Liver (tissue), 9 donors: ENCODE measurements around the gene TGIF1. TPM values are rescaled to one million over a fixed set of nuclear protein-coding genes. Genes with fewer than 3 reads are reported as not detected.

Source experiments
- DNase-seq: peaks from one replicate; pipeline ENCODE4 v3.0.0-alpha.2; 2017; ENCODE audit warnings: low spot score
- H3K27ac ChIP-seq, 2 donors: one replicate each; pipeline ENCODE4 v1.7.0; 2013; ENCODE audit warnings: inconsistent platforms in 2 of 2, low read length in 2 of 2, control low read depth in 1 of 2, low read depth in 1 of 2, mild to moderate bottlenecking in 1 of 2
- H3K27me3 ChIP-seq, 4 donors: one replicate each; pipeline versions ENCODE4 v1.6.1 to v1.7.0; 2013; ENCODE audit warnings: low read length in 3 of 4, inconsistent platforms in 1 of 4, mild to moderate bottlenecking in 1 of 4, moderate library complexity in 1 of 4; ENCODE audit not compliant: control insufficient read depth in 4 of 4, insufficient read depth in 4 of 4
- H3K36me3 ChIP-seq, 4 donors: one replicate each; pipeline versions ENCODE4 v1.6.1 to v1.7.0; 2013; ENCODE audit warnings: low read length in 3 of 4, mild to moderate bottlenecking in 3 of 4, low read depth in 1 of 4, moderate library complexity in 1 of 4; ENCODE audit not compliant: control insufficient read depth in 4 of 4, insufficient read depth in 3 of 4
- H3K4me1 ChIP-seq, 4 donors: one replicate each; pipeline versions ENCODE4 v1.6.1 to v1.7.0; 2013; ENCODE audit warnings: low read length in 3 of 4, mild to moderate bottlenecking in 3 of 4, moderate library complexity in 1 of 4; ENCODE audit not compliant: control insufficient read depth in 4 of 4, insufficient read depth in 4 of 4
- H3K4me3 ChIP-seq, 3 donors: one replicate each; pipeline versions ENCODE4 v1.6.1 to v1.7.0; 2013; ENCODE audit warnings: low read length in 3 of 3, control low read depth in 1 of 3, low read depth in 1 of 3, mild to moderate bottlenecking in 1 of 3
- H3K9ac ChIP-seq, 2 donors: one replicate each; pipeline ENCODE4 v1.7.0; 2013; ENCODE audit warnings: low read length in 2 of 2, mild to moderate bottlenecking in 2 of 2, moderate library complexity in 2 of 2, control low read depth in 1 of 2, low read depth in 1 of 2
- H3K9me3 ChIP-seq, 4 donors: one replicate each; pipeline versions ENCODE4 v1.6.1 to v1.7.0; 2013; ENCODE audit warnings: low read length in 3 of 4; ENCODE audit not compliant: control insufficient read depth in 4 of 4
- EGR1 ChIP-seq, 2 donors: IDR thresholded peaks; 2 replicates each; pipeline ENCODE4 v1.6.1; 2016 to 2018; ENCODE audit warnings: antibody characterized with exemption in 2 of 2, low read depth in 2 of 2
- FOXA1 ChIP-seq: IDR thresholded peaks from 2 replicates; pipeline ENCODE4 v1.6.1; 2016; ENCODE audit warnings: antibody characterized with exemption
- GABPA ChIP-seq, 2 donors: IDR thresholded peaks in 1 of 2; conservative IDR thresholded peaks in 1 of 2; 2 replicates each; pipeline ENCODE4 v1.6.1; 2016; ENCODE audit warnings: antibody characterized with exemption in 2 of 2, mild to moderate bottlenecking in 1 of 2, moderate library complexity in 1 of 2
- HNF4A ChIP-seq, 2 donors: conservative IDR thresholded peaks; 2 replicates each; pipeline ENCODE4 v1.6.1; 2016; ENCODE audit warnings: antibody characterized with exemption in 2 of 2, mild to moderate bottlenecking in 2 of 2
- HNF4G ChIP-seq: IDR thresholded peaks from 2 replicates; pipeline ENCODE4 v1.6.1; 2016; ENCODE audit warnings: antibody characterized with exemption
- JUND ChIP-seq, 2 donors: IDR thresholded peaks; 2 replicates each; pipeline ENCODE4 v1.6.1; 2016; ENCODE audit warnings: antibody characterized with exemption in 2 of 2
- NR2F2 ChIP-seq: IDR thresholded peaks from 2 replicates; pipeline ENCODE4 v1.6.1; 2016; ENCODE audit warnings: antibody characterized with exemption
- RXRA ChIP-seq, 2 donors: IDR thresholded peaks; 2 replicates each; pipeline ENCODE4 v1.6.1; 2017 to 2018; ENCODE audit warnings: antibody characterized with exemption in 2 of 2, mild to moderate bottlenecking in 1 of 2
- SP1 ChIP-seq: IDR thresholded peaks from 2 replicates; pipeline ENCODE4 v1.6.1; 2018; ENCODE audit warnings: antibody characterized with exemption, mild to moderate bottlenecking
- TAF1 ChIP-seq: conservative IDR thresholded peaks from 2 replicates; pipeline ENCODE4 v1.6.1; 2016; ENCODE audit warnings: antibody characterized with exemption, mild to moderate bottlenecking
- WGBS: extraction: QIAGEN DNeasy Blood & Tissue Kit; methylation state at CpG from one replicate; pipeline ENCODE4 v1.1.7; 2013; 5-methylcytosine and 5-hydroxymethylcytosine counted together
- polyA plus RNA-seq, 2 donors: library from polyadenylated mRNA; stranded (reverse) in 1 of 2; unstranded in 1 of 2; fragments of 200-250 nt in 1 of 2; fragments of >200 nt in 1 of 2; fragmentation: Nextera tagmentation in 1 of 2; extraction: Ambion mirVana in 1 of 2; gene quantifications; one replicate each; pipeline versions ENCODE4 v1.2.1 to v1.2.3, GENCODE V29; 2013 to 2015
- total RNA-seq, 2 donors: library from RNA; depleted of rRNA; stranded (reverse); fragments of >200 nt; gene quantifications; one replicate each; pipeline ENCODE4 v1.2.3, GENCODE V29; 2014
- TF ChIP-seq, protein P1 (sequence below): IDR thresholded peaks from 2 replicates; pipeline ENCODE4 v1.6.1; 2016; ENCODE audit warnings: antibody characterized with exemption
- TF ChIP-seq, protein P2 (sequence below): IDR thresholded peaks from 2 replicates; pipeline ENCODE4 v1.6.1; 2016; ENCODE audit warnings: antibody characterized with exemption
- TF ChIP-seq, protein P3 (sequence below): IDR thresholded peaks from 2 replicates; pipeline ENCODE4 v1.6.1; 2016; ENCODE audit warnings: antibody characterized with exemption, mild to moderate bottlenecking
- TF ChIP-seq, protein P4 (sequence below): IDR thresholded peaks from 2 replicates; pipeline ENCODE4 v1.6.1; 2016; ENCODE audit warnings: antibody characterized with exemption
- TF ChIP-seq, protein P5 (sequence below): fragments of 150-350 bp; IDR thresholded peaks from 2 replicates; pipeline ENCODE4 v1.5.1; 2017; ENCODE audit warnings: improper control_type of control experiment, low read depth, low read length; ENCODE audit not compliant: missing input control
- donor health status: healthy.
- donor health status: healthy.
- donor health status: healthy.
- donor health status: healthy.
- donor health status: healthy.

Gene TGIF1
- total and polyA plus RNA-seq, 4 donors: 13.1 to 26.4 (median 18.4) TPM

DNA sequence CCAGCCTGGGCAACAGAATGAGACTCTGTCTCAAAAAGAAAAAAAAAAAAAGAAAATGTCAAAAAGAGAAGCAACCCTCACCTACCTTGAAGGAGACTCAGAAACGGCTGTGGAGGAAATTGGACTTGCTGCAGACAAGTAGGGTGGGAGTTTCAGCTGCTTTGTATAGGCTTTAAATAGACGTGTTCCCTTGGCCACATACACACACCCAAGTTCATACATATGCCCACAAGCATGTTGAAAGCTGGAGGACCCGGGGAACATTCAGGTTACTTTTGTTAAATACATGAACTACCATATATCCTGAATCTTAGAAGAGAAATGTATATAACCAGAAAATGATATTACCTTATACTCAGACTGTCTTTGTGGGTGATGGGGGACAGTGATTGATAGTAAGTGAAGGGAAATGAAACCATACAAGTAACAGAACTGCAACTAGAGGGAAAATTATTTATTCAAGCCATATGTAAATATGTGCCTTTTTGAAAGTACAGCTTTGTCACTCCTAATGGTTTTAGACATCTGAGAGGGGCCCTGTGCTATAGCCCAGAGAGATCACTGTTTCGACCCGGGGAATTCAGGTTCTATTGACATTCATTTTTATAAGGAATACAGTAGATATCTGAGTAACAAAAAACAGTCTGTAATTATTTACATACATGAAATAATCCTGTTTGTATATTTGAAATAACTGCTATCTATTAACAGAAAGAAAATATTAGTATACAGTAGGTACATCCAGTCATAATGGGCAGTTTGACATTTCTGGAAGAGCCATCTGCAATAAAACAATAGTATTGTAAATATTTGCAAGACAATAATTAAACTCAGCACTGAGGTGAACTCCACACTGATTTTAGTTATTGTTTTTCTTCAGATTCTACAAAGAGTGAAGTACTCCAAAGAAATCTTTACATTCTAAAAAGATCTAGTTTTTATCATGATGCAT, 48.0 kb upstream of the TGIF1 start:
- 86% methylated on average over 5 of the region's 5 CpGs for WGBS
- Histone ChIP-seq H3K27ac (no peak overlapping the region), H3K9ac (no peak overlapping the region)

DNA sequence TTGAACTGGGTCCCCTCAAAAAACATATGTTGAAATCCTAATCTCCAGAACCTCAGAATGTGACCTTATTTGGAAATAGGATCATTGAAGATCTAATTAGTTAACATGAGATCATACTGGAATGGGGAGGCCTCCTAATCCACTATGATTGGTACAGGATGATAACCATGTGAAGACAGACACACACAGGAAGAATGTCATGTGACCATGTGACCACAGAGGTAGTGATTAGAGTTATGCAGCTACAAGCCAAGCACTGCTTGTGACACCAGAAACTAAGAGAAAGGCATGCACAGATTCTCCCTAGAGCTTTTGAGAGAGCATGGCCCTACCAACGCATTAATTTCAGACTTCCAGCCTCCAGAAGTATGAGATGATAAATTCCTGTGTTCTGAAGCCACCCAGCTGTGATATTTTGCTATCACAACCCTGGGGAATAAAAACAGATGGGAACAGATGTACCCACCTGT, 47.0 kb upstream of the TGIF1 start:
- Histone ChIP-seq H3K36me3 (no peaks in the 10 kb centered on the region), H3K4me1 (no peaks in the 10 kb centered on the region), H3K27ac (no peak overlapping the region), H3K9me3 (peaks cover 0 to 2% (median 0%) of the 10 kb centered on the region in 4 donors), H3K9ac (no peak overlapping the region), H3K4me3 (no peak overlapping the region), H3K27me3 (no peaks in the 10 kb centered on the region)
- TF ChIP-seq HNF4A (conservative IDR thresholded peaks at IDR 0.05) (no peak), HNF4G (no peak), JUND (IDR thresholded peaks at IDR 0.05) (no peak), FOXA1 (no peak), TAF1 (no peak), RXRA (IDR thresholded peaks at IDR 0.05) (no peak), SP1 (no peak), NR2F2 (no peak), GABPA (IDR thresholded peaks at IDR 0.05 in 1 of 2, conservative IDR thresholded peaks at IDR 0.05 in 1 of 2) (no peak)
- TF ChIP-seq, protein P1, sequence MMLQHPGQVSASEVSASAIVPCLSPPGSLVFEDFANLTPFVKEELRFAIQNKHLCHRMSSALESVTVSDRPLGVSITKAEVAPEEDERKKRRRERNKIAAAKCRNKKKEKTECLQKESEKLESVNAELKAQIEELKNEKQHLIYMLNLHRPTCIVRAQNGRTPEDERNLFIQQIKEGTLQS: no peak
- TF ChIP-seq, protein P2, sequence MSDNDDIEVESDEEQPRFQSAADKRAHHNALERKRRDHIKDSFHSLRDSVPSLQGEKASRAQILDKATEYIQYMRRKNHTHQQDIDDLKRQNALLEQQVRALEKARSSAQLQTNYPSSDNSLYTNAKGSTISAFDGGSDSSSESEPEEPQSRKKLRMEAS: no peak
- WGBS: 89% methylated on average over 1 of the region's 1 CpG
- DNase-seq: no peak

More for the DNA sequence above, 48.0 kb upstream of the TGIF1 start:
- H3K27me3 ChIP-seq: no peaks in the 10 kb centered on the region
- no peaks in the 10 kb centered on the region for H3K4me1 ChIP-seq
- no peak for TF ChIP-seq RXRA (IDR thresholded peaks at IDR 0.05)
- TF ChIP-seq EGR1 (IDR thresholded peaks at IDR 0.05; ENCODE audit: low read depth in 2 of 2): no peak
- TF ChIP-seq, protein P3, sequence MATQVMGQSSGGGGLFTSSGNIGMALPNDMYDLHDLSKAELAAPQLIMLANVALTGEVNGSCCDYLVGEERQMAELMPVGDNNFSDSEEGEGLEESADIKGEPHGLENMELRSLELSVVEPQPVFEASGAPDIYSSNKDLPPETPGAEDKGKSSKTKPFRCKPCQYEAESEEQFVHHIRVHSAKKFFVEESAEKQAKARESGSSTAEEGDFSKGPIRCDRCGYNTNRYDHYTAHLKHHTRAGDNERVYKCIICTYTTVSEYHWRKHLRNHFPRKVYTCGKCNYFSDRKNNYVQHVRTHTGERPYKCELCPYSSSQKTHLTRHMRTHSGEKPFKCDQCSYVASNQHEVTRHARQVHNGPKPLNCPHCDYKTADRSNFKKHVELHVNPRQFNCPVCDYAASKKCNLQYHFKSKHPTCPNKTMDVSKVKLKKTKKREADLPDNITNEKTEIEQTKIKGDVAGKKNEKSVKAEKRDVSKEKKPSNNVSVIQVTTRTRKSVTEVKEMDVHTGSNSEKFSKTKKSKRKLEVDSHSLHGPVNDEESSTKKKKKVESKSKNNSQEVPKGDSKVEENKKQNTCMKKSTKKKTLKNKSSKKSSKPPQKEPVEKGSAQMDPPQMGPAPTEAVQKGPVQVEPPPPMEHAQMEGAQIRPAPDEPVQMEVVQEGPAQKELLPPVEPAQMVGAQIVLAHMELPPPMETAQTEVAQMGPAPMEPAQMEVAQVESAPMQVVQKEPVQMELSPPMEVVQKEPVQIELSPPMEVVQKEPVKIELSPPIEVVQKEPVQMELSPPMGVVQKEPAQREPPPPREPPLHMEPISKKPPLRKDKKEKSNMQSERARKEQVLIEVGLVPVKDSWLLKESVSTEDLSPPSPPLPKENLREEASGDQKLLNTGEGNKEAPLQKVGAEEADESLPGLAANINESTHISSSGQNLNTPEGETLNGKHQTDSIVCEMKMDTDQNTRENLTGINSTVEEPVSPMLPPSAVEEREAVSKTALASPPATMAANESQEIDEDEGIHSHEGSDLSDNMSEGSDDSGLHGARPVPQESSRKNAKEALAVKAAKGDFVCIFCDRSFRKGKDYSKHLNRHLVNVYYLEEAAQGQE: no peak
- TF ChIP-seq TAF1: no peak
- H3K4me3 ChIP-seq: no peak overlapping the region
- H3K36me3 ChIP-seq: no peaks in the 10 kb centered on the region
- peaks cover 0 to 2% (median 0%) of the 10 kb centered on the region in 4 donors for H3K9me3 ChIP-seq
- DNase-seq: no peak

DNA sequence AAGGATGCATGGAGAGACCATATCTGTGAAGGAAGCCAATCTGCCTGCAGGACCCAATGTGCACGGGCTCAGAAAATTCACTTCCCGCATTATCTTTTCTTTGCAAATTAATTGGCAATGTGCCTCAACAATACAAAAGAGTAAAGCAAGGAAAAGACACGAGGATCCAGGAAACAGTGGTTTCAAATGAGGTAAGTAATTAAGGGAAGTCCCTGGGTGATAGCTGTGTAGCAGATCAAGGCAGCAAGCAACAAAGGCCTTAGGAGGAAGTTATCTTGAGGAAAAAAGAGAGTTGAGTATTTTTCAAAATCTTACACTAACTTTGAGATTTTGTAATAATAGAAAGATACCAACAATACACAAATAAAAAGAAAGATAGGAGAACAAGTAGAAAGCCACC, 44.3 kb upstream of the TGIF1 start:
- Histone ChIP-seq H3K9me3 (peaks cover 0 to 2% (median 0%) of the 10 kb centered on the region in 4 donors), H3K9ac (no peak overlapping the region), H3K4me3 (no peak overlapping the region), H3K36me3 (no peaks in the 10 kb centered on the region), H3K4me1 (no peaks in the 10 kb centered on the region), H3K27me3 (no peaks in the 10 kb centered on the region), H3K27ac (no peak overlapping the region)
- 43% methylated on average over 3 of the region's 3 CpGs for WGBS
- no peak for DNase-seq
- no peak for TF ChIP-seq TAF1
- no peak for TF ChIP-seq NR2F2
- TF ChIP-seq, protein P4, sequence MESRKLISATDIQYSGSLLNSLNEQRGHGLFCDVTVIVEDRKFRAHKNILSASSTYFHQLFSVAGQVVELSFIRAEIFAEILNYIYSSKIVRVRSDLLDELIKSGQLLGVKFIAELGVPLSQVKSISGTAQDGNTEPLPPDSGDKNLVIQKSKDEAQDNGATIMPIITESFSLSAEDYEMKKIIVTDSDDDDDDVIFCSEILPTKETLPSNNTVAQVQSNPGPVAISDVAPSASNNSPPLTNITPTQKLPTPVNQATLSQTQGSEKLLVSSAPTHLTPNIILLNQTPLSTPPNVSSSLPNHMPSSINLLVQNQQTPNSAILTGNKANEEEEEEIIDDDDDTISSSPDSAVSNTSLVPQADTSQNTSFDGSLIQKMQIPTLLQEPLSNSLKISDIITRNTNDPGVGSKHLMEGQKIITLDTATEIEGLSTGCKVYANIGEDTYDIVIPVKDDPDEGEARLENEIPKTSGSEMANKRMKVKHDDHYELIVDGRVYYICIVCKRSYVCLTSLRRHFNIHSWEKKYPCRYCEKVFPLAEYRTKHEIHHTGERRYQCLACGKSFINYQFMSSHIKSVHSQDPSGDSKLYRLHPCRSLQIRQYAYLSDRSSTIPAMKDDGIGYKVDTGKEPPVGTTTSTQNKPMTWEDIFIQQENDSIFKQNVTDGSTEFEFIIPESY: no peak
- TF ChIP-seq HNF4A (conservative IDR thresholded peaks at IDR 0.05): no peak
- TF ChIP-seq HNF4G: no peak
- TF ChIP-seq, protein P1: no peak
- TF ChIP-seq, protein P5, sequence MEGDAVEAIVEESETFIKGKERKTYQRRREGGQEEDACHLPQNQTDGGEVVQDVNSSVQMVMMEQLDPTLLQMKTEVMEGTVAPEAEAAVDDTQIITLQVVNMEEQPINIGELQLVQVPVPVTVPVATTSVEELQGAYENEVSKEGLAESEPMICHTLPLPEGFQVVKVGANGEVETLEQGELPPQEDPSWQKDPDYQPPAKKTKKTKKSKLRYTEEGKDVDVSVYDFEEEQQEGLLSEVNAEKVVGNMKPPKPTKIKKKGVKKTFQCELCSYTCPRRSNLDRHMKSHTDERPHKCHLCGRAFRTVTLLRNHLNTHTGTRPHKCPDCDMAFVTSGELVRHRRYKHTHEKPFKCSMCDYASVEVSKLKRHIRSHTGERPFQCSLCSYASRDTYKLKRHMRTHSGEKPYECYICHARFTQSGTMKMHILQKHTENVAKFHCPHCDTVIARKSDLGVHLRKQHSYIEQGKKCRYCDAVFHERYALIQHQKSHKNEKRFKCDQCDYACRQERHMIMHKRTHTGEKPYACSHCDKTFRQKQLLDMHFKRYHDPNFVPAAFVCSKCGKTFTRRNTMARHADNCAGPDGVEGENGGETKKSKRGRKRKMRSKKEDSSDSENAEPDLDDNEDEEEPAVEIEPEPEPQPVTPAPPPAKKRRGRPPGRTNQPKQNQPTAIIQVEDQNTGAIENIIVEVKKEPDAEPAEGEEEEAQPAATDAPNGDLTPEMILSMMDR: no peak
